ENCODE data around the gene NFKBIB.
A peak's percentile ranks its signal among the peaks of the same experiment; 100 is the strongest.
"Not testable (repeated sequence)": the region's sequence is repeated elsewhere in the genome, so short reads cannot be mapped to it uniquely, and the experiment has no call there.

The NFKBIB gene

GRCh38 chr19:38875656-38876395, 23.9 kb upstream of the NFKBIB start:
- DNase-seq = no peak

DNA sequence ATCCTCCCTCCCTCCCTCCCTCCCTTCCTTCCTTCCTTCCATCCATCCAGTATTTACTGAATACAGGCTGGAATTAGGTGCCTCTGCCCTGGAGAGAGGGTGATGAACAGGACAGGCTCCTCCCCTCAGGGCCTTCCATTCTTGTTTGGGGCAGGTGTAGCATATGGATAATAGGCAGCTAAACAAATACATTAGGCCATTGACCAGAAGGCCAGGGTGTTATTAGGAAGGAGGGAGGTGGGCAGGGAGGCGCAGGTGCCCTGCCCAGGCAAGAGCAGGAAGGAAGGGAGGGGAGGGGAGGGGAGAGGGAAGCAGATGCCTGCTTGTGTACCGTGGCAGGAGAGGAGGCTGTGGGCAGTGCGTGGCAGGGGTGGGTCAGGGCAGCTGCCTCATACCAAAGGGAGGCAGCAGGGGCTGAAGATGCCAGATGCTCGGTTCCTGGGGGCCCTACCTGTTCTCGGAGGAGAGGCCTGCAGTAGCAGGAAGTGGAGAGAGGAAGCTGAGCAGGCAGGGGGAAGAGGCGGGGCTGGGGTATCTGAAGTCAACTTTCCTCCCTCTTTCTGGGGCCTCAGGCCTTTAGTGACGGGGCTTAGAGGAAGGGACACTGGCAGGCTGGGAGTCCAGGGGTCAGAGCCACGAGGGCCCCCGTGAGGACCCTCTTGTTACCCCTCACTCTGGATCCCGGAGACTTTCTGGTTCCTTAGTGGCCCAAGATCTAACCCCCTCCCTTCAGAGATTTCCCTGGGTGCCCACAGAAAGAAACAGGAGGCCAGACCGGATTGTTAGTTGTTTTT, 21.8 kb upstream of the NFKBIB start, which contains the start of gene RINL:
Gene RINL, minus strand, starts transcription at position 495 of the 794 bp plus-strand sequence. CDS start 1,533 bp downstream, outside the sequence.
- peak in 1 of 56 donors; percentile 14 for DNase-seq

GRCh38 chr19:38878575-38879399, 21.0 kb upstream of the NFKBIB start:
- no peak for DNase-seq

GRCh38 chr19:38879400-38879751, 20.4 kb upstream of the NFKBIB start:
- DNase-seq = no peak

DNA sequence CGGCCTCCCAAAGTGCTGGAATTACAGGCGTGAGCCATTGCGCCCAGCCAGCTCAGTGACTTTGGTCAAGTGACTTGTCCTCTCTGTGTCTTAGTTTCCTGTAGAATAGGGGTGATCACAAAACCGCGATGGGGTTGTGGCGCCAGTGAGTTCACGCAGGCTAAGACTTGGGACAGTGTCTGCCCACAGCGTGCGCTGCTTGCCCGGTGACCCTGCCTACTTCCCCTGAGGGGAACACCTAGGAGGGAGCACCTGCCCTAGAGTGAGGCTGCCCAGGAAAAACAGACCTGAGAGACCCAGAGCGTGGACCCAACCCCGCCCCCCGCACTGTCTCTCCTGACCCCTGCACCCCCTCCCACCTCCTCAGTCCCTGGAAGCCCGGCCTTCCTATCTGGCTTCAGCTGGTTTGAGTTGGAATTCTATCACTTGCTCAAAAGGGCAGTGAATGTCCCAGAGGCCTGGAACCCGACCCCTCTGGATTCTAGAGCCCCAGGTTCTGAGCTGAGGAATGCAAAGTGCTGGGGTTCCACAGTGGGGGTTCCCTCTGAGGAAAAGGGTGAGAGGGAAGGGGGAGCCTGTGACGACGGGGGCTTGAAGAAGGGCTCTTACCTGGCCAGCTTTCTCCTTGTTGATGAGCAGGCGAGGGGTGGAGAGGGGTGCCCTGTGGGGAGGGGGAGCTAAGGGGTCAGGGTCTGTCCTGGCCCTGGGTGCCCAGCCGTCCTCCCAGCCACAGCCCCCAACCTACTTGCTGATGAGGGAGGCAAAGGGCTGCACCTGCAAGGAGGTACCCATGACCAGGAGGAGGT, 19.5 kb upstream of the NFKBIB start:
- no peak for DNase-seq

DNA sequence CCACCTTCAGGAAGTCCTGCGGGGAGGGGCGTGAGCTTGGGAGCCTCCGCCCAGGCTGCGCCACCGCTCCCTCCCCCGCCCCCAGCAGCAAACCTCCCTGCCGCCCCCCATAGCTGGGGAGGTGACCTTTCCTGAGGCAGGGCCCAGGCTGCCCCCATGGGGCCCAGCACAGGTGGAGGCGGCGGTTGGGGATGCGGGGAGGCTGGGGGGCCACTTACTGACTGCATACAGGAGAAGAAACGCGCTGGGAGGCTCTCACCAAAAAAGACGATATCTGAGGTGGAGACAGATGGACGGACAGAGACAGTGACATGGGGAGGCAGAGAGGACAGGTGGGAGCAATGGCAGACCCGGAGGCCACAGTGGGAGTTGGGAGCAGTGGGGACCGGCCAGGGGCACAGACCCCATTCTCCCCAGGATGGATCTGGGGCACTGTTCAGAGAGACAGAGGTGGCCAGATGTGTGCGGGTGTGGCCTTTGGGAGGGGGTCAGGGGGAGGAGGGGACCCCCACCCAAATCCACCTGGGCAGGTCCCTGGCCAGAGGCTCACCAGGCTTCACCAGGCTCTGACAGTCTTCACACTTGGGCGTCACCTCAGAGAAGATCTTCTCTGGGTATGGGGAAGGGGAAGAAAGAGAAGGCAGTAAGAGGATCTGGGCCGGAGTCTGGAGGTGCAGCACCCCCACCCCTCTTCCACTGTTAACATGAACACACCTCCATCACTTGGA, 18.7 kb upstream of the NFKBIB start:
- DNase-seq = no peak

DNA sequence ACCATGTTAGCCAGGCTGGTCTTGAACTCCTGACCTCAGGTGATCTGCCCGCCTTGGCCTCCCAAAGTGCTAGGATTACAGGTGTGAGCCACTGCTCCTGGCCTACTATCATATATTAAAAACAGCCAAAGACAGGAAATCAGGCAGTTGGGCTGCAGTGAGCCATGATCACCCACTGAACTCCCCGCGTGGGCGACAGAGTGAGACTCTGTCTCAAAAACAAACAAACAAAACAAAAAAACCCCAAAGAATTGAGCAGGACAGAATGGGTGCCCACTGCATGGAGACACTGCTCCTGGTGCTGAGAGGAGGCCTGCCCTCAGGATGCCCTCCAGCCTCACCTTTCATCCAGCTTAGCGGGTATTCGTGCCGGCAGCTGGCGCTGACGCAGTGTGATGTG, 16.5 kb upstream of the NFKBIB start:
- no peak for DNase-seq

GRCh38 chr19:38884691-38885090, 15.1 kb upstream of the NFKBIB start:
- not testable (repeated sequence) for DNase-seq

- DNase-seq = no peak
Observed at GRCh38 chr19:38888876-38889275, 10.9 kb upstream of the NFKBIB start.

DNA sequence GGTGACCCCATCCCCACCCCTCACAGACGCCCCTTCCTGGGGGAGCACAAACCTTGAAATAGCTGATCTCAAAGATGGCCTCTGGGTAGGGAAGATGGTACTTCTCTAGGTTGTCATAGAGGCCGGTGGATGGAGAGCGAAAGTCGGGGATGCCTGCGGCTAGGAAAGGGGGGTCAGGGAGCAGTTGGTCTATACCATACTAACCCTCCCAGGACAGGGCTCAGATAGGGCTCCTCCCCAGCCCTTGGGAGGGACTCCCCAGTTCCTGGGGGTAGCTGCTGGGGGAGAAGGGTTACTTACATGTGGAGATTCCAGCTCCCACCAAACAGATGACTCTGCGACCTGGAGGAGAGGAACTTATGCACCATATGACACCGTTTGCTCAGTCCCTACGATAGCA, 10.0 kb upstream of the NFKBIB start:
- no peak for DNase-seq

GRCh38 chr19:38890686-38891085, 9.1 kb upstream of the NFKBIB start:
- no peak for DNase-seq

- DNase-seq = peak in 41 of 56 donors; percentile 10 to 76 (median 45)
Observed at GRCh38 chr19:38891771-38892170, 8.0 kb upstream of the NFKBIB start.

DNA sequence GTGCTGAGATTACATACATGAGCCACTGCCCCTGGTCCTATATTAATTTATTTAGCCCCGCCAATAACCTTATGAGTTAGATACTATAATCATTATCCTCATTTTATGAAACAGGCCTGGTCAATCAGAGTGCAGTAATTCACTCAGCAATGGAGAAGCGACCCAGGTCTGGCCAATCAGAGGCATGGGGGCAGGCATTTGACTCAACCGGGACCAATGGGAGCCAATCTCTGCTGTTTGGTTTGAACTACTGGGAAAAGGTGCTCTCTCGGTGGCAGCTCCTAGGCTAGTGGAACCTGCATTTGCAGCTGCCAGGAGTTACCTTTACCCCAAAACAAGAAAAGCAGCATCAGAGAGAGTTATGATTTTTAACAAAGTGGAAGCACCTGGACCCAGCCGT, 6.9 kb upstream of the NFKBIB start:
- no peak for DNase-seq

GRCh38 chr19:38893341-38893771, 6.4 kb upstream of the NFKBIB start:
- DNase-seq = no peak

DNA sequence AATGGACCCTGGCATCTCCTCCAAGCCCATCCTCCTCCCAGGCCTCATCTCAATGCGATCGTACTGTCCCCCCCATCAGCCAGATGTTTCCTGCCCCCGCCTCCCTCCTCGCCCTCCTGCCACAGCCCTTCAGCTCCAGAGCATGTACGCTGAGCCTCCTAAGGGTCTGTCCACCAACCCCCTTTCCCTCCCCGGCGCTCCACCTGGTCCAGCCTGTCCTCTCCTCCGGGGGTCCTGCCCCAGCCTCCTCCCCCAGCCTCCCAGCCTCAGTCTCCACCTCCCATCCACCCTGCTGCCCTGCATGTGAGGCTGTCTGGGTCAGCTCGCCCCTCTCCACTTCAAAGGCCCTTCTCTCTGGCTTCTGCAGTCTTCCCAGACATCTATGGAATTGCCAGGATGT, 4.8 kb upstream of the NFKBIB start:
- no peak for DNase-seq

DNA sequence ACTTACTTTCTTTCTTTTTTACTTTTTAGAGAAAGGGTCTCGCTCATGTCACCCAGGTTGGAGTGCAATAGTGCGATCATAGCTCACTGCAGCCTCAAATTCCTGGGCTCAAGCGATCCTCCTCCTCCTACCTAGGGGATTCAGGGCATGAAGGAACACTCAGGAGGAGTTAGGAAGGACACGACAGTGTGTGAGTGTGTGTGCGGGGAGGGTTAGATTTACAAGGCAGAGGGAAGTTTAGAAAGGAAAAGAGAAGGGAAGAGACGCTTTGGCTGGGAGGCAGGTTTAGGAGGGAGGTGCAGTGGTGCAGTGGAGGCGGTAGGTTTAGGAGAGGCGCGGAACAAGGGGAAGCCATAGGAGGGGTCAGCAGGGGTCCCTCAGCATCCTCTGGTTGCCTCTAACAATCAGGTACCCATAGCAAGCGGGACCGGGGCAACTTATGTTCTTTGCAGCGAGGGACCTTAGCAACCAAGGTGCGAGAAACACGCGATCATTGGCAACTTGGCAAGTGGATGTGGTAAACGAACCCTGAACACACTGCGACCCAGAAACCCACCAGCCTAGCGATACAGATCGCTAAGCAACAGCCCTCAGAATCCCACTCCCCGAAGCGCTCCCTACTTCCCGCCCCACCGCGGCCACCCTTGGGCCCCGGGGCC, 852 bp upstream of the NFKBIB start:
- peak in 4 of 56 donors; percentile 36 to 54 (median 44) for DNase-seq

GRCh38 chr19:38900202-38900629, 447 bp downstream of the NFKBIB start:
- peak in 3 of 56 donors; percentile 54 to 83 (median 67) for DNase-seq

- DNase-seq = no peak
Observed at GRCh38 chr19:38900743-38901190, 998 bp downstream of the NFKBIB start.

DNA sequence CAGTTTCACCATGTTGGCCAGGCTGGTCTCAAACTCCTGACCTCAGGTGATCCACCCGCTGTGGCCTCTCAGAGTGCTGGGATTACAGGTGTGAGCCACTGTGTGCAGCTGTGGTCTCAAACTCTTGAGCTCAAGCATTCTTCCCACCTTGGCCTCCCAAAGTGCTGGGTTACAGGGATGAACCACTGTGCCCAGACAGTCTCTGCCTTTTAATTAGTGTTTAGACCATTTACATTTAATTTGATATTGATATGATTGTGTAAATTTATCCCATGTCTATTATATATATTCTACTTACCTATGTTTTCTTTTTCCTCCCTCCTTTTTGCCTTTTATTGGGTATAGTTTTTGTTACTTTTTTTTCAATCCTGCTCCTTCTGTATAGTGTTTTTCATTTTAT, 1.9 kb downstream of the NFKBIB start:
- no peak for DNase-seq
